ENCODE results near the gene TMEM115. TPM values are rescaled to one million over a fixed set of nuclear protein-coding genes. Genes with fewer than 3 reads are reported as not detected.
A peak's percentile ranks its signal among the peaks of the same experiment; 100 is the strongest.

The TMEM115 gene
- total RNA-seq, 8 experiments from 2014 or later, result 17.2 to 66.1 (median 27.7) TPM

DNA sequence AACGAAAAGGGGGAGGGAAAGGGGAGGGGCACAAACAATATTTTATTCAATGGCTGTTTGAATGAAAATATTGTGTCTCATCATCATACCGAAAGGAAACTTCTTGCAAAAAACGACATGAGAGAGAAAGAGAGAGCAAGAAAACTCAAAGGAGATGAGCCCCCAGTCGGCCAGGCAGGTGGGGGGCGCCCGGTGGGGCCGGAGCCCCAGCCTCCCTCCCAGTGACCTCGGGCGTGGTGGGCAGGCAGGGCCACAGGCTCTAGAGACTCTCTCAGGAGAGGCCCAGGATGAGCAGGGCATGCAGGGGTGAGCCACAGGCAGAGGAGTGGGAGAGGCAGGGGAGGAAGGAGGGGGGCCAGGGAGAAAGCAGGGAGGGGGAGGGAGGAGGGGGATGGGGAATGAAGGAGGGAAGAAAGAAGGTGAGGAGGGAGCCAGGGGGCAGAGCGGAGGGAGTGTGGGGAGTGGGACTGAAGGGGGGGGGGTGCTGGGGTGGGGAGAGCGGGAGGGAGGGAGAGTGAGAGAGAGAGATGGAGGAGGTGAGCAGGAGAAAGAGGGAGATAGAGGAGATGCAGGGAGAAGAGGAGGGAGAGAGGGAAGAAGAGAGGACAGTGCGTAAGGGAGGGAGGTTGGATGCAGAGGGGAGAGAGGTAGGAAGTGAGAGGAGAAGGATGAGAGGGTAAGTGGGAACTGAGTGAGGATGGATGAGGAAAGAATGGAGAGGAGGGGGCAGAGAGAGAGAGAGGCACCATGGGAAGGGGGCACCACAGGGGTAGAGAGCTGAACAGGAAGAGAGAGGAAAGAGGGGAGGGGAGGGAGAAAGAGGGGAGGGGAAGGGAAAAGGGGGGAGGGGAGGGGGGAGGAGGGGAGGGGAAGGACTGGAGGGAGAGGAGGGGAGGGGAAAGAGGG, 14.1 kb upstream of the TMEM115 start:
- peak in 5 of 8 experiments; percentile 66 to 83 (median 79) for ATAC-seq (replicated peaks in 6 of 8)
- in situ Hi-C loops (cut with MboI; ENCODE audit: low pct_unique_long_range_greater_than_20kb in 2 of 9, low sequenced_read_pairs in 9 of 9, unreplicated experiment in 9 of 9), result no loop called here
- Histone ChIP-seq H3K4me3 (no peak overlapping the region), H3K4me1 (replicated peaks in 1 of 2) (peaks cover 49 to 53% of the 10 kb centered on the region in 2 donors), H3K27ac (peak overlapping the region; percentile 65 to 82)
- WGBS, 10 experiments, result 10 to 80% (median 55%) methylated on average over 1 to 7 of the region's 12 CpGs; no CpG with 5 or more reads in 6 of the 10 experiments

DNA sequence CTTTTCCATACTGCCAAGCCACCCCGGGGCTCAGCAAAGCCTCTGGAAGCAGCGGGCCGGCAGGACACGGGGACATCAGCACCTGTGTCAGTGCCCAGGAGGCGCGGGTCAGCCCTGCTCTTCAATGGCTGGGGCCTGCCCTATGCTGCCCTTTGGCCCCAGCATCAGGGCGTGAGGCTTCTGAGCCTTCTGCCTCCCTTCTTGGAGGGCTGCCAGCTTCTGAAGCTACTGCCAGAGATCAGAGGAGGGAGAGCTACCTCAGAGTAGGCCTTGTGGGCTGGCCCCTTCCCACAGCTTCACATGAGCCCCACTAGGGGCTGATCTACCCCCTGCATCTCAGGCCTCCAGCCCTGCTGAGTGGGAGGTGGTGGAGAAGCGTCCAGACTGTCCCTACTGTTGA, 13.0 kb upstream of the TMEM115 start:
- Histone ChIP-seq H3K4me3 (no peak overlapping the region), H3K4me1 (replicated peaks in 1 of 2) (peaks cover 49 to 51% of the 10 kb centered on the region in 2 donors), H3K27ac (peak overlapping the region; percentile 65 to 82)
- 20 to 64% (median 40%) methylated on average over 1 to 3 of the region's 8 CpGs; no CpG with 5 or more reads in 7 of the 10 experiments for WGBS, 10 experiments
- peak in 7 of 8 experiments; percentile 18 to 56 (median 38) for ATAC-seq (replicated peaks in 6 of 8)
- in situ Hi-C loops (cut with MboI; ENCODE audit: low pct_unique_long_range_greater_than_20kb in 2 of 9, low sequenced_read_pairs in 9 of 9, unreplicated experiment in 9 of 9), result no loop called here

GRCh38 chr3:50371133-50371685, 11.9 kb upstream of the TMEM115 start:
- peak overlapping the region in 1 of 2 donors; percentile 37 for H3K27ac ChIP-seq
- 80 to 100% methylated on average over 1 to 3 of the region's 3 CpGs; no CpG with 5 or more reads in 8 of the 10 experiments for WGBS, 10 experiments
- ATAC-seq (replicated peaks in 6 of 8), result no peak

GRCh38 chr3:50370594-50370993, 11.3 kb upstream of the TMEM115 start:
- in situ Hi-C loops (cut with MboI; ENCODE audit: low pct_unique_long_range_greater_than_20kb in 2 of 9, low sequenced_read_pairs in 9 of 9, unreplicated experiment in 9 of 9), result no loop called here
- 14 to 60% (median 40%) methylated on average over 4 to 7 of the region's 14 CpGs; no CpG with 5 or more reads in 5 of the 10 experiments for WGBS, 10 experiments
- no peak overlapping the region for H3K4me3 ChIP-seq
- peak overlapping the region in 1 of 2 donors; percentile 37 for H3K27ac ChIP-seq
- peak in 3 of 8 experiments; percentile 42 to 68 (median 42) for ATAC-seq (replicated peaks in 6 of 8)
- H3K4me1 ChIP-seq (replicated peaks in 1 of 2), result peaks cover 46 to 50% of the 10 kb centered on the region in 2 donors

More at GRCh38 chr3:50371133-50371685, 11.9 kb upstream of the TMEM115 start:
- Histone ChIP-seq H3K4me1 (replicated peaks in 1 of 2) (peaks cover 48 to 49% of the 10 kb centered on the region in 2 donors), H3K4me3 (no peak overlapping the region)
- in situ Hi-C loops (cut with MboI; ENCODE audit: low pct_unique_long_range_greater_than_20kb in 2 of 9, low sequenced_read_pairs in 9 of 9, unreplicated experiment in 9 of 9), result no loop called here

- Histone ChIP-seq H3K27ac (no peak overlapping the region), H3K4me1 (replicated peaks in 1 of 2) (peaks cover 37 to 44% of the 10 kb centered on the region in 2 donors), H3K4me3 (no peak overlapping the region)
- peak in 2 of 8 experiments; percentile 5 to 13 for ATAC-seq (replicated peaks in 6 of 8)
- in situ Hi-C loops (cut with MboI; ENCODE audit: low pct_unique_long_range_greater_than_20kb in 2 of 9, low sequenced_read_pairs in 9 of 9, unreplicated experiment in 9 of 9), result no loop called here
- 20 to 60% (median 44%) methylated on average over 1 to 4 of the region's 9 CpGs; no CpG with 5 or more reads in 6 of the 10 experiments for WGBS, 10 experiments
These were observed 9.8 kb upstream of the TMEM115 start for GRCh38 chr3:50369012-50369670.

GRCh38 chr3:50365842-50366220, 6.5 kb upstream of the TMEM115 start:
- H3K27ac ChIP-seq, result peak overlapping the region in 1 of 2 donors; percentile 71
- no peak overlapping the region for H3K4me3 ChIP-seq
- in situ Hi-C loops (cut with MboI; ENCODE audit: low pct_unique_long_range_greater_than_20kb in 2 of 9, low sequenced_read_pairs in 9 of 9, unreplicated experiment in 9 of 9), result no loop called here
- H3K4me1 ChIP-seq (replicated peaks in 1 of 2), result peaks cover 11 to 19% of the 10 kb centered on the region in 2 donors
- ATAC-seq (replicated peaks in 6 of 8), result no peak
- WGBS, 10 experiments, result 80 to 100% (median 100%) methylated on average over 1 to 2 of the region's 5 CpGs; no CpG with 5 or more reads in 7 of the 10 experiments

DNA sequence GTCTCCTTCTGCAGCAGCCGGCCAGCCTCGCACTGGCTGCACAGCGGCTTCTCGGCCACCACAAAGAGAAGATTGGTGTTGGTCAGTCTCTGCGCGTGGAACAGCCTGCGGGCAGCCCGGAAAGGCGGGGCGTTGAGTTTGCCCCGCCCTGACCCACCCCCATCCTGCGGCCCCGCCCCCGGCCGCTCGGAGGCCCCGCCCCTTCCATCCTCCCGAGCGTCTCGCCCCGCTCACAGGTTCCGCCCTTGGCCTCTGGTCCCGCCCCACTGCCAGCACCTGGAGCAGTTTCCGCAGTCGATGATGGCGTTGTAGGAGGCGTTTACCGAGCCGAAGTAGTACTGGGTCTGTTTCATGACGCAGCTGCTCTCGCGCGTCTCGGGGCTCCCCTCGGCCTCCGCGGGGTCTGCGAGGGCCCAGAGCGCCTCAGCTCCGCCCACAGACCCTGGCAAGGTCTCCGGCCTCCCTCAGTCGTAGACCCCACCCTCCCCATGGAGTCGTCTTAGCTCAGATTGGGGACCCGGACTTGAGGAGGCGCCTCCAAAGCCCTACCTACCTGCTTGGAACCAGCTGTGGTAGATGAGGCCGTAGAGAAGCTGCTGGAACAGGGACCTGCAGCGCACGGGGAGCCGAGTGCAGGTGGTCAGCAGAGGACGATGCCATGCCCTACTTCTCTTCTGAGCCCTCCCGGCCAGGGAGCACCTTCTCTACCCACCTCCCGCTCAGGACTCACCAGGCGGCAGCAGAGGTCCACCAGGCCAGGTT, 5.9 kb upstream of the TMEM115 start:
- Histone ChIP-seq H3K4me3 (peak overlapping the region; percentile 22 to 36 (median 30)), H3K27ac (peak overlapping the region; percentile 54 to 71)
- in situ Hi-C loops (cut with MboI; ENCODE audit: low pct_unique_long_range_greater_than_20kb in 2 of 9, low sequenced_read_pairs in 9 of 9, unreplicated experiment in 9 of 9), result no loop called here

GRCh38 chr3:50364573-50365079, 5.3 kb upstream of the TMEM115 start:
- WGBS, 10 experiments, result no CpG with 5 or more reads among the region's 48 CpGs
- H3K4me1 ChIP-seq (replicated peaks in 1 of 2), result peaks cover 7 to 14% of the 10 kb centered on the region in 2 donors
- peak overlapping the region; percentile 22 to 36 (median 30) for H3K4me3 ChIP-seq
- ATAC-seq (replicated peaks in 6 of 8), result peak in 7 of 8 experiments; percentile 60 to 73 (median 68)
- in situ Hi-C loops (cut with MboI; ENCODE audit: low pct_unique_long_range_greater_than_20kb in 2 of 9, low sequenced_read_pairs in 9 of 9, unreplicated experiment in 9 of 9), result no loop called here
- H3K27ac ChIP-seq, result peak overlapping the region; percentile 54 to 67

More for the DNA sequence above, 5.9 kb upstream of the TMEM115 start:
- 30 to 65% methylated on average over 3 to 4 of the region's 53 CpGs; no CpG with 5 or more reads in 8 of the 10 experiments for WGBS, 10 experiments
- ATAC-seq (replicated peaks in 6 of 8), result peak; percentile 78 to 88 (median 82)
- peaks cover 7 to 14% of the 10 kb centered on the region in 2 donors for H3K4me1 ChIP-seq (replicated peaks in 1 of 2)

- peak overlapping the region; percentile 21 to 81 (median 67) for H3K4me3 ChIP-seq
- ATAC-seq (replicated peaks in 6 of 8), result peak in 3 of 8 experiments; percentile 1 to 5 (median 2)
- 0 to 40% (median 18%) methylated on average over 1 to 8 of the region's 8 CpGs; no CpG with 5 or more reads in 4 of the 10 experiments for WGBS, 10 experiments
- no peak overlapping the region for H3K27ac ChIP-seq
- in situ Hi-C loops (cut with MboI; ENCODE audit: low pct_unique_long_range_greater_than_20kb in 2 of 9, low sequenced_read_pairs in 9 of 9, unreplicated experiment in 9 of 9), result no loop called here
- peaks cover 33 to 36% of the 10 kb centered on the region in 2 donors for H3K4me1 ChIP-seq (replicated peaks in 1 of 2)
These were observed 414 bp upstream of the TMEM115 start for GRCh38 chr3:50359760-50360110.

DNA sequence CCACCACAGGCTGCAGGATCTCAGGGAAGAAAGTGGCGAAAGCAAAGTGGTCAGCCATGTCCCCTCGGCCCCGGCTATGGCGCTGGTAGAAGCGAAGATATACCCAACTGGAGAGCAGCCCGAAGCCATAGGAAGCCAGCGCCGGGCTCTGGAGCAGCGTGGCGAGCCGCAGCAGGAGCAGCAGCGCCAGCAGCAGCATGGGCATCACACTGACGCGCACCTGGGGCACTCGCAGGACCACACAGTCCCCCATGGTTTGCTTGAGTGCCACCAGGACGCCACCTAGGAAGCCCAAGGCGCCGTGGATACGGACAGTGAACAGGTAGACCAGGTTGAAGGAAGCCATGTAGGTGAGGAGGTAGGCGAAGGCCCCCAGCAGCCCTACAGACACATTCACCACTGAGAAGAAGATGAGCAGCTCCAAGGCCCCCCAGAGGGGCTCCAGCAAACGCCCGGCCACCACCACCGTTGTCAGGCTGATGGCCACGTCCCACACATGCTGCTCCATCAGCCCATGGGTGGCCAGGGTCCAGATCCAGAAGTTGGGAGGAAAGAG, 888 bp downstream of the TMEM115 start:
- H3K4me3 ChIP-seq, result peak overlapping the region; percentile 62 to 81 (median 67)
- ATAC-seq (replicated peaks in 6 of 8), result no peak
- in situ Hi-C loops (cut with MboI; ENCODE audit: low pct_unique_long_range_greater_than_20kb in 2 of 9, low sequenced_read_pairs in 9 of 9, unreplicated experiment in 9 of 9), result no loop called here
- peaks cover 26 to 30% of the 10 kb centered on the region in 2 donors for H3K4me1 ChIP-seq (replicated peaks in 1 of 2)
- WGBS, 10 experiments, result 0 to 67% (median 17%) methylated on average over 1 to 6 of the region's 24 CpGs; no CpG with 5 or more reads in 5 of the 10 experiments
- peak overlapping the region; percentile 76 to 79 for H3K27ac ChIP-seq

DNA sequence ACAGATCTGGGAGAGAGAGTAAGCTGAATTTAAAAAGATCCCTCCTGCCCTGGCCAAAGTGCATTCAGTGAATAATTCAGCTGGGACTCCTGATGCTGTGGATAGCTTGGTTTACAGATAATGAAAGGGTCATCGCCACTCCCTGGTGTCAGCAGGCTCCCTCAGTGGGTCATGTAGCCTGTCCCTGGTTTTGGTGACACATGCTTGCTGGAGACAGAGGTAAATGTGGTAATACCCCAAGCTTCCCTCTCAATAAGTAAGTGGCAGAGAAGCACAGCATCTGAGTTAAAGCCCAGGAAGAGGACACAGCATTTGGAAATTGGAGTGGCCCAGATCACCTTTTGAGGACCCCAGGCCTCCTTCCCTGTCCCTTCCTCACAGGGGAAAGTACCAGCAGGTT, 1.8 kb downstream of the TMEM115 start:
- no peak for ATAC-seq (replicated peaks in 6 of 8)
- in situ Hi-C loops (cut with MboI; ENCODE audit: low pct_unique_long_range_greater_than_20kb in 2 of 9, low sequenced_read_pairs in 9 of 9, unreplicated experiment in 9 of 9), result no loop called here
- 50 to 80% methylated on average over 1 of the region's 1 CpG; no CpG with 5 or more reads in 8 of the 10 experiments for WGBS, 10 experiments
- Histone ChIP-seq H3K4me3 (peak overlapping the region; percentile 62 to 81 (median 67)), H3K27ac (no peak overlapping the region), H3K4me1 (replicated peaks in 1 of 2) (peaks cover 26 to 30% of the 10 kb centered on the region in 2 donors)

Data from motor neuron (in vitro differentiated cells).